Activated CD4-positive, alpha-beta T cell treated with anti-CD3 and anti-CD28 coated beads, Interleukin-2, amount 50 U/mL, for 48 hours (primary cell): ENCODE measurements around the gene MAP3K10.
A peak's percentile ranks its signal among the peaks of the same experiment; 100 is the strongest.
"Not testable (repeated sequence)": the region's sequence is repeated elsewhere in the genome, so short reads cannot be mapped to it uniquely, and the experiment has no call there.

Experiments
- DNase-seq, 2 experiments: peaks; one replicate each; pipeline ENCODE4 v3.0.0-alpha.2; 2020

The MAP3K10 gene

DNA sequence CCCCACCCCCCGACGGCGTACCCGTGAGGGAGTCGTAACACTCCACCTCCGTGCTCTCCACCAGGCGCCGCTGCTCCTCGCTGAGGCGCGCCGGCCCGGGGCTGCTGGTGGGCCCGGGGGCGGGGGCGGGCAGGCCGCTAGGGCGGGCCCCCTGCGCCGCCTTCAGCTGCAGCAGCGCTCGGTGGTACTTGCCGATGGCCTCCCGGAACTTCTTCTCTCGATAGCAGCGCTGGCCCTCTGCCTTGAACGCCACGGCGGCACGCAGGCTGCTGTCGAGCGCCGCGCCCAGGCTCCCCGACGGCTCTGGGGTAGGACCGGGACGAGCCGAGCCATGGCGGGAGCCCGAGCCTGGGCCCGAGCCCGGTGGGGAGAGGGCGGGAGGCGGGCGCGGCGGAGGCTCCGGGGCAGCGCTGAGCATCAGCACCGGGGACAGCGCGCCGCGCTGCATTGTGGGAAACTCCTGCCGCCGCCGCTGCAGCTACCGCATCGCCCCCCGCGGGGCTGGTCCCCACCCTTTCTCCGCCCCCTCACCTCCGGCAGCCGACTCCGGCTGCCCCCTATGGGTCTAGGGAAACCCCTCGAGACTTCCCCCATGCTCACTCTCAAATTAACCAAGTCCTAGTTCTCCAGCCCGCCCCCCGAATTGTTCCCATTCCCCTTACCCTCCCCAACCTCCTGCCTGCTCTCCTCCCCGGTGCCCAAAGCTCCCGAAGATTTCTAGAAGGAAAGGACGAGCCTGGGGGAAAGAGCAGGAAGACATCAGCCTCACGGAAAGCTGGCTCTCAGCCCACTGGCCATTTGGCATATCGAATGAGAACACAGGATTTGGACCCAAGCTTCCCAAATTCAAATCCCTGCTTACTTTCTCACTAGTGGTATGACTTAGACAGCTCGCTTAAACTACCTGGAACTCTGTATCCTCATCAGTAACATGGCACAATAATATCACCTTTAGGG, 27.0 kb downstream of the MAP3K10 start, which contains the start of gene TTC9B:
TSS of gene TTC9B (minus strand) at position 451 of the 957 bp plus-strand sequence. CDS start at position 448, 3 bp downstream.
- DNase-seq, result peak; percentile 37 to 51

DNA sequence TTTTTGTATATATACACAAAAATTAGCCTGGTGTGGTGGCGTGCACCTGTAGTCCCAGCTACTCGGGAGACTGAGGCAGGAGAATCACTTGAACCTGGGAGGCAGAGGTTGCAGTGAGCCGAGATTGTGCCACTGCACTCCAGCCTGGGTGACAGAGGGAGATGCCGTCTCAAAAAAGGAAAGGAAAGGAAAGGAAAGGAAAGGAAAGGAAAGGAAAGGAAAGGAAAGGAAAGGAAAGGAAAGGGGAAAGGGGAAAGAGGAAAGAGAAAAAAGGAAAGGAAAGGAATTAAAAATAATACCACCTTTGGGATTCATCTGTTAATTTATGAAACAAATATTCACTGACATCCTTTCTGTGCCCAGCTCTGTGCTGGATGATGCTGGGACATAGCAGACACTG, 27.8 kb downstream of the MAP3K10 start:
- DNase-seq, result not testable (repeated sequence)

DNA sequence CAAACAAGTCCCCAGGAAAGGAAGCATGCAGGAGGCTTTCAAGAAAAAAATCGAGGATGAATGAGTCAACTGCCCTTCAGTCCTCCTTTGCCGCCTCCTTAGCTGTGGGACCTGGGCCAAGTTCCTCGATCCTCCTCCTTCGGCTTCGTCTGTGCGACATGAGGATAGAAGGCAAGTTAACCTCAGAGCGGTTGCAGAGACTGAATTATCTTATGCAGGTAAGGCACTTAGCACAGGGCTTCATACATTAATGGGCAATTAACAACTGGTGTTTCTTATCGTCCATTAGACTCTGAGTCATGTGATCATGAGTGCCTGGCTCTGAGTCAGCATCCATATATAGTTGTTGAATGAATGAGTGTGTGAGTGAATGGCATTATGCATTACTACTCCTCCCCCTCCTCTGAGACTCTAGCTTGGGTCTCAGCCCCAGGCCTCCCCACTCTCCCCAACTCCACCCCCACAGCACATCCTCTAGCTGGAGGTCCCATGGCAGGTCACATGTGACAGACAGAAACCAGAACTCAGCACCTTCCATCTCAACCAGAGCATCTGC, 28.6 kb downstream of the MAP3K10 start:
- no peak for DNase-seq

DNA sequence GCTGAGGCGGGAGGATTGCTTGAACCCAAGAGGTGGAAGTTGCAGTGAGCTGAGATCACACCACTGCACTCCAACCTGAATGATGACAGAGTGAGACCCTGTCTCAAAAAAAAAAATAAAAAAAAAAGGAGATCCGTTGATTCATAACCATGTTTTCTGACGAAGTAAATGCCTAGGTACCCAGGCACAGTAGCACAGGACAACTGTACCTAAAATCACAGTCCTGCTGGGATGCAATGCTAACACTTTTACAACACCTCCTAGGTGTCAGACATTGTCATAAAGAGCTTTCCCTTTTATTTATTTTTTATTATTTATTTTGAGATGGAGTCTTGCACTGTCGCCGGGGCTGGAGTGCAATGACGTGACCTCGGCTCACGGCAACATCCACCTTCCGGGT, 29.4 kb downstream of the MAP3K10 start:
- DNase-seq, result no peak

DNA sequence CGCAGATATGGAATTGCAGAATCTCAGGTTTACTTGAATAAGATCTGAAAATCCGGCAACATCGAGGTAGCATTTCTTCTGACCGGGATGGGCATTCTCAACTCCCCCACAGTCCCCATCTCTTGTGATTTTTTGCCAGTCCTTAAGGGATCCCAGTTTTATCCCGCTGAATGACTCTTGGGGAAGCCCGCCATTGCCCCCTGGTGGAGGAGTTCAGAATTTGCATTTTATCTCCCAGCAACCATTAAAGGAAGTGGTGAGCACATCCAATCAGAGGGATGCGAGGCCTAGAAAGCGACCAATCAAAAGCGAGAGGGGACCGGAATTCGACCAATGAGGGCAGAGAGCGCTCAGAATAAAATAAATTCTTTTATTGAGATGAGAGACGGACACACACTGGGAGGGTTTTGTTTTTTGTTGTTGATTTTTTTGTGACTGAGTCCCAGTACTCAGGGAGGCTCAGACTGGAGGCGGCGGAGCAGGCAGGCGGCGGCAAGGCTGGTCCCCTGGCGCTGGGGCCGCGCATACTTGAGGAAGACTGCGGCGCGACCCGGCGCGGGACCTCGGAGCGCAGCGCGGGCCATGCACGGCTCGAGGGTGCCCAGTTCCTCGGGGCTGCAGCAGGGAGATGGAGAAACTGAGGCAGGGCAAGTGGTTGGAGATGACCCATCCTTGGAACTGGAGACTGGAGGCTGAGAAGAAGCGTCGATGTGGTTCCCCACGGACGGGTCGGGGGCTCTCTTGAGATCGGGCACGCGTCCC, 30.8 kb downstream of the MAP3K10 start:
- peak; percentile 69 to 79 for DNase-seq

DNA sequence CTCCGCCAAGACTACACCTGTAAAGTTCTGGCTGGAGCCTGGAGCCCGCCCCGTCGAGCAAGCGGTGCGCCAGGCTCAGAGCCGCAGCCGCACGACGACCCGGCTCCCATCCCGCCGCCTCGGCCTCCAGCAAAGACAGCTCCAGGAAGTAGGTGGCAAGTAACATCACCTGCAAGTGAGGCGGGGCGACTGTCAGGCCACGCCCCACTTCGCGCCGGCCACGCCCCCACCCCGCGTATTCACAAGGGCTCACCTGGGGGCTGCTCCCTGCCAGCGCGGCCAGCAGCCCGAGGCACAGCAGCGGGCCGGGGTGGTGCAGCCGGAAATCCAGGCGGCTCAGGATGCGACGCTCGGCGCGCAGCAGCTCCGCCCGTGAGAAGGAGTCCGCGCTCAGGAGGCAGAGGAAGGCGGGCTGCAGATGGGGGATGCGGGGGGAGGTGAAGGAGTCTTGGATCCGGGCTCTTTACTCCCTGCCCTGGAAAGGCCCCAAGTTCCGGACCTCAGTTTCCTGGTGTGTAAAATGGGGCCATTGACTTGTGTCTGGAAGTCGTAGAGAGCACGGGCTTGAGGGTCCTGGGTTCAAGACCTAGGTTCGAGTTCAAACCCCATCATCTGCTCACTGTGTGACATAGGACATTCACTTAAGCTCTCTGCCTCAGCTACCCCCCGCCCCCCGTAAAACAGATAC, 32.1 kb downstream of the MAP3K10 start:
- DNase-seq, result peak in 1 of 2 experiments; percentile 20

DNA sequence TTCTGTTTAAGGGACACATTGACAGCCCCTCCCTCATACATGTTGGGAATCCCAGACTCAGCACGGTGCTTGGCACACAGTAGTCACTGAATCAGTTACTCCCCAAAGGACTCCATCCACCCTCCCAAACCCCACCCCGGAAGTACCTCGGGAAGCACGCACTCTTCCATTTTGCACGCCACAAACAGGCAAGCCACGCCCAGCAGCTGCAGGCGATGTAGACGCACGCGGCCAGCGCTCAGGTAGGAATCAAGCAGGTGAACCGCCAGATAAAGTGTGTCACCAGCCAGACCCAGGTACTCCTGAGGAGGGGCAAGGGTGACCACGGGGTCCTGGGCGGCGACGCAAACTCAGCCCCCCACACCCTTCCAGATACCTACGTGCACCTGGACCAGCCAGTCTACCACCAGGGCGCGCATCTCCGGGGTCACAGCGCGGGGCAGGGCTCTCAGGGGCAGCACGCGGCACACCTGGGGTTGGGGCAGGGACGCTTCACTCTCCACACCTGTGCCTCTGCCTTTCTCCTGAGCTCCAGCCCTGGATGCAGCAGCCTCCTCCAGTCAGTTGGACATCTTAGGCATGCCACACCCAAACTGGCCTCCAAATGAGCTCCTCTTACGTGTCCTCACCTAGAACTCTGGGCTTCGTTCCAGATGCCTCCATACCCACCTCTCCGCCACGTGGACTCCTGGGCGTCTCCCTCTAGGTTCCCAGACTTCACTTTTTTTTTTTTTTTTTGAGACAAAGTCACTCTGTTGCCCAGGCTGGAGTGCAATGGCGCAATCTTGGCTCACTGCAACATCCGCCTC, 33.3 kb downstream of the MAP3K10 start:
- DNase-seq, result no peak

DNA sequence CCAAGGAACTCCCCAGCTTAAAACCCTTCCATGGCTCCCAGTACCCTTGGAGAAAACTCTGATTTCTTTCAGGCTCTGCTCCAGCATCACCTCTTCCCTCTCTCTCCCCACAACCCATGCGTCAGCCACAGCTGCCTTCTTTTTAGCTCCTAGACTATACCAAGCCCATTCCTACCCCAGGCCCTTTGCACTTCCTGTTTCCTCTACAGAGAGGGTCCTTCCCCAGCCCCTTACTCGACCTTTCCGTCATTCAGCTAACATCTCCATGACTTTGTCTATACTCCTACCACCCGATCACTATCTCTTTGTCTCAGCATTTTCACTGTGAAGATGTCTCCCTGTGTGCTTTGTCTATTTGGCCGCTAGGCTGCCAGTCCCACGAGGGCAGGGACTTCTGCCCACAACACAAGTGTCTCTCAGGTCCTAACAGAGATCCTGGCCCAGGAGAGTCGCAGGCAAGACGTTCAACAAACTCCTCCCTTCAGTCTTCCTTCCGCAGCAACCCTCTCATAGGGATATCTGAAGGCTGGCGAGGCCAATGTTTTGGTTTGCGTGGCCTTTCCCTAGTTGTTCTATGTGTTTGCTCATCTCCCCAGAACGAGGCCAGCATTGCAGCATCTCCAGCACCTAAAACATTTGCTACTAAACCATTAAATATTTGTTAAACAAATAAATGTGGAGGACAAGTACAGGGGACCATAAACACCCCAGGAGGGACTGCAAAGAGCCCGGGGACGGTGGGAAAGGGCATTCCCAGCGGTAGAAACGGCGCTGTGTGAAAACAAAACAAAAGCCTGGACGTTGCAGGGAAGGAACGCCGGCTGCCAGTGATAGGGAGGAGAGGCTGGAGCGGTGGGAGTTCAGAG, 34.4 kb downstream of the MAP3K10 start:
- no peak for DNase-seq

DNA sequence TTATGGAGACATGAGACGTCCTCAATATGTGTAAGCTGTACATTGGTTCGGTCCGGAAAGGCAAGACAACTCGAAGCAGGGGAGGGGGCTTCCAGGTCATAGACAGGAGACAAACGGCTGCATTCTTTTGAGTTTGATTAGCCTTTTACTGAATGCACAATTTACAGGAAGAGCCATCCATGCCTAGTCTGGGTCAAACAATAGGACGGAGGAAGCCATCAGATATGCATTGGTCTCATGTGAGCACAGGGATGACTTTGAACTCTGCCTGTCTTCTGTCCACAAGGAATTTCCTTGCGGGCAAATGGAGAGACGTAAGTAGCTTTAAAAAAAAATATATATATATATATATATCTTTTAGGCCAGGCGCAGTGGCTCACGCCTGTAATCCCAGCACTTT, 37.1 kb downstream of the MAP3K10 start:
- no peak for DNase-seq

DNA sequence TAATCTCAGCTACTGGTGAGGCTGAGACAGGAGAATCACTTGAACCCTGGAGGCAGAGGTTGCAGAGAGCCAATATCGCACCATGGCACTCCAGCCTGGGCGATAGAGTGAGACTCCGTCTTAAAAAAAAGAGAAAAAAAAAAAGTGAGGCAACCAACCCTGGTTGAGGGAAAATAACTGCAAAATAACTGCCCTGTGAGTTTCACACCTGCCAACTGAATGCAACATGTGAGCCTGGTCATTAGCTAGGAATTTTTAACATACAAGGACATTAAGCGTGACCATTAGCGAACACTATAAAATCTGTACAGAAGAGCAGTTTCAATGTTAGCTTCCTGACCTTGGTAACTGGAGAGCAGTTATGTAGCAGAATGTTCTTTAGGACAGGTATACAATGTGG, 37.6 kb downstream of the MAP3K10 start:
- no peak for DNase-seq

DNA sequence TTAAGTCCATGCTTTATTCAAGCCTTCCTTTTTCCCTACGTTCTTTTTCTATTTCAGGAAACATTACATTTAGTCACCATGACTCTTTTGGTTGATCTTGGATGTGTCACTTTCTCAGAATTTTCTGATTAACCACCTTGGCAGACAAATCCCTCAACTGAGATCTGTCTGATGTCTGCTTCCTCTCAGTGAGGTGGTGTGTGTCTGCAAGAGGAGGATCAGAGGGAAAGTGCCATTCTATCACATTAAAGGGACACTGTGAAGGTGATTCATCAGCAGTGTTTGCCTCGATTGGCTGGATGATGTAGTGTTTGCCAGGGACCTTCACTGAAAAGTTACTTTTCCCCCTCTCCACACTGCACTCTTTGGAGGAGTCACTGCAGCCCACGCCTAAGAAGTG, 38.3 kb downstream of the MAP3K10 start:
- peak in 1 of 2 experiments; percentile 20 for DNase-seq

DNA sequence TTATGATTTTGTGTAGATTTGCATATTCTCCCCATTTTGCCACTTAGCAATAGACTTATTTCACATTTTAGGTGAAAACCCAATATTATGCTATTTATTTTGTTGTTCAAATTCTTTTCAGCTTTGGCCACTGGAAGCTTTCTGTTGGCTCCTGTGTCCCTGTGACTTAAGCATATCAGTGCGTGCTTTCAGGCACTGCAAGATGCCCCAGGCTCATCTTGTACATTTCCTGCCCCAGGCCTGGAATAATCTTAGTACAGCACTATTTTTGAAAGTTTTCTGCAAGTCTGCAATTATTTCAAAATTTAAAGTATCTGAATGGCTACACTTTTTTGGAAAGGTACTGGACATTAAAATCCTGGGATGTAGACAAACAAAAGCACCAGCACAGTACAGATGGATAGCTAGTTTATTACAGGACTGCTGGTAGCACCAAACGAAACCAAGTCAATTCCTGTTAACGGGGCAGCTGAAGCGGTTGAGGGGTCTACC, 38.7 kb downstream of the MAP3K10 start:
- DNase-seq, result no peak

DNA sequence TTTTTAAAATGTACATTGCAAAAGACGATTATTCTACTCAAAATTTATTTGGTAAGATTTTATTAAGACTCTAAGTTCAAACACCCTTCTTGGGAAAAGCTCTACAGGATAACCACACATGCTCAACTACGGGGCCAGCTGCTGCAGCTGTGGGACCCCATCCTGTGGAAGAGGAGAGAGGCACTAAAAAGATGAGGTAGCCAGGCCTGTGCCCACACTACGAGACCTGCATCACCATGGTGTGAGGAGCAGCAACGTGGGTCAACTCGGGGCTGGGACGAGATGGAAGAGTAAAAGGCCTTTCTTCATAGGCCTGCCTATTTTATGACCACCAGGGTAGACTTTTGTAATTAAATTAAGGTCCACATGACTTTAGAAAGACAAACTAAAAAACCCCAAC, 39.8 kb downstream of the MAP3K10 start:
- no peak for DNase-seq

DNA sequence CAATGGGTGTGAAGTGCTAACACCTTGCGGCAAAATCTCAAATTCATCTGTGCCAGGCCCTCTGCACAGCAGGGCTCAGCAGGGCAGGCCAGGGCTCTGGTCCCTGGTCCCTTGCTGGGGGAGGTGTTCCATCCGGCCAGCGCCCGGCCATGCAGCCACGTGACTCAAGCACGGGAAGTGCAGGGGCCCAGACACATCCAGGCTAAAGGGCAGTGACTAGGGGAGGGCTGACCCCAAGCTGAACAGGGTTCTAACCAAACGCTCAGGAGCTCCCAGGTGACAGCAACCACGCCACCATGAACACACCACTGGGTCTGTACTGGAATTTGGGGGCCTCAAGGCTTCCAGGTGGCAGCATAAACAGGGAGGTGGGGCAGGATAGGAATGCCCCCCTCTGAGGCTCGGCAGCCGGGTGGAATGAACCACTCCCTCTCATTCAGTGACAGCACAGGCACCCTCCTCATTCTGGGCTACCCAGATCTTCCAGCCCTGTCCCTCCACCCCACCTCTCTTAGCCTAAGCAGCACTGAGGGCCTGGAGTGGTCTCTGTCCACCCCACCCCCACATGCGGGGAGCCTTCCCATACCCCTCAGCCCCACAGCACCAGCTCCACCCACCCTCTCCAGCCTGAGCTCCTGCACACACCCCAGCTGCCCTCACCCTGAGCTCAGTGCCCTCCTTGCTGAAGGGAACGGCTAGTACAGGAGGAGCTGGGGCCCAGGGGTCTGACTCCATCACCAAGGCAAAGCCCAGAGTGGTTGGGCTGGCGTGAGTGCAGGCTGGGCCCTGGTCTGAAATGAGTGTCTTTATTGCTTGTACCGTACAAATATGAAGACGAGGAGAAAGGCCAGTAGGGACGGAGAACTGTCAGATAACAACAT, 40.6 kb downstream of the MAP3K10 start:
- no peak for DNase-seq

DNA sequence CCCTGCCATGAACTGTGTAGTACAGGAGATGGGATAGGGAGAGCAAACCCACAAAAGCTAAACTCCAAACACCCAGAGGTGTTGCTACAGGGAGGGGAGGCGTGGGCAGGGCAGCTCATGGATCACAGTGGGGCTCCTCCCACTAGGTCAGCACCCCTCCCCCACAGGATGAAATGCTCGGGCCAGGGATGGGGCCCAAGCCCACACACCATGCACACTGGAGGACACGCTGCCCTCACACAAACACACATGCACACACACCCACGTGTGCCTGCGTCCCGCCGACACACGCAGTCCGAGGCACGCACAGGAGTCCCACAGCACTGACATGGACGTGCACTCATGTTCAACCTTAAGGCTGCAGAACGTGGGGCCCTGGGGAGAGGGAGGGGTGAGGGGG, 41.3 kb downstream of the MAP3K10 start:
- no peak for DNase-seq

DNA sequence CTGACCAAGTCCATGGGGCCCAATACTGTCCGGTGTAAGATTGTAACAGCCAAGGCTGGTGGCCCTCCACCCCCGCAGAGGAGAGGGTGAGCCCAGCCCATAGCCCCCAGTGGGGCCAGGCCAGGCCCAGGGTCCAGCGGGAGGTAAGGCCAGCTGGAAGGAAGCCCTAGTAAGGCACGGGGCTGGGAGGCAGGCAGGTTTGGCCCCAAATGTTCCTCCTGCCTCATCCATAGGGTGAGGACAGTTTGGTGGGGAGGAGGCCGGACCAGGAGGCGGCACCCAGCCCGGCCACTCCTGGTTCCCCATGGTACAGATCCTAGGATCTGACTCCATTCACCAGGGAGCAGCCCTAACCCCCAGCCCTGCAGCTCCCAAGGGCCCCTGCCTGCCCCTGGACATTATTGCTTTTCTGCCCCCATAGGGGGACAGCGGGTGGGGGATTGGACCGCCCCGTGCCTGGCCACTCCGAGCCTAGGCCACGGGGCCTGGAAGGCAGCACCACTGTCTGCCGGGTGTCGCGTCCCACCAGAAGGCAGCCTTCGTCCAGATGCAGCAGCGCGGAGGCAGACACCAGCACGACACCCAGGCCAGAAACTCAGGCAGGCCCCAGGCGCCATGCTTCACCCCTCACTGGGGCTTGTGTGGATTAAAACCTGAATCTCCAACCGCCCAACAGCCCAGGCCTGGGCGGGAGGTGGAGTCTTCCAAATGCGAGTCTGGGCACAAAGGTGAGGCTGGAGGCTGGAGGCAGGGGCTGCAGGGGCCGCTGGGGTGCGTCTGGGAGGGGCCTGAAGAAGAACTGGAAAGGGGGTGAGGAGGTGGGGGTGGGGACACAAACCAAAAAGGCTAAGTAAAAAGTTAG, 42.0 kb downstream of the MAP3K10 start:
- no peak for DNase-seq

DNA sequence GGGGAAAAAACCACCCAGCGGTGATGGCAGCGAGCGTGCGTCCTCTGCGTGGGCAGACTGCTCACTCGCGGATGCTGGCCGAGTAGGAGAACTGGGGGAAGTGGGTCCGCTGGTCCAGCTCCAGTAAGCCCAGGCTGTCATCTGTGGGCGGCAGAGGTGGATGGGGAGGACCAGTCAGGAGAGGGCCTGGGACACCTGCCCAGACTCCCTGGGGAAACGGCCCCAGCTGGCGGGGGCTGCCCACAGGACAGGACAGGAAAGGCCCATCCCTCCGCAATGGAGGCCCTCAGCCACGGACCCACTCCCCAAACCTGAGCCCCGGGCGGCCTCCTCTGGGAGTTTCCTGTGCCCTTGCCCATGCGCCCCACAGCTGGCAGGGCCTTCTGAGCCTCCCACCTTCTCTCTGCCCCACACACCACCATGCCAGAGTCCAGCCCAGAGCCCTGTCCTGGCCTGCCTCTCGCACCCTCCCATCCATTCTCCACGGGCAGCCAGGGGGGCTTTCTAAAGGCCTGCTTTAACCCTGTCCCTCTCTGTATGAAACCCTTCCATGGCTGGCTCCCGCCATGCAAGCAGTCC, 42.7 kb downstream of the MAP3K10 start:
- no peak for DNase-seq
